Endothelial cell (in vitro differentiated cells): ENCODE measurements around the gene LDHAL6B. TPM values are rescaled to one million over a fixed set of nuclear protein-coding genes. Genes with fewer than 3 reads are reported as not detected.
A peak's percentile ranks its signal among the peaks of the same experiment; 100 is the strongest.

Source experiments
- DNase-seq: peaks from one replicate; pipeline ENCODE4 v3.0.0; 2021; ENCODE audit warnings: low spot score
- H3K27ac Mint-ChIP-seq: one replicate; pipeline ENCODE4 v1.8.0; 2021; ENCODE audit warnings: mixed read lengths, inconsistent platforms; ENCODE audit not compliant: unreplicated experiment
- H3K27me3 Mint-ChIP-seq: one replicate; pipeline ENCODE4 v1.8.0; 2021; ENCODE audit warnings: mild to moderate bottlenecking, moderate library complexity, mixed read lengths, inconsistent platforms; ENCODE audit not compliant: unreplicated experiment
- H3K36me3 Mint-ChIP-seq: one replicate; pipeline ENCODE4 v1.8.0; 2021; ENCODE audit warnings: mild to moderate bottlenecking, low read depth, mixed read lengths, inconsistent platforms; ENCODE audit not compliant: unreplicated experiment
- H3K4me1 Mint-ChIP-seq: one replicate; pipeline ENCODE4 v1.8.0; 2021; ENCODE audit warnings: mild to moderate bottlenecking, mixed read lengths, inconsistent platforms; ENCODE audit not compliant: unreplicated experiment
- H3K4me3 Mint-ChIP-seq: one replicate; pipeline ENCODE4 v1.8.0; 2021; ENCODE audit warnings: mild to moderate bottlenecking, mixed read lengths, inconsistent platforms; ENCODE audit not compliant: unreplicated experiment
- H3K9me3 Mint-ChIP-seq: one replicate; pipeline ENCODE4 v1.8.0; 2021; ENCODE audit warnings: mixed read lengths, inconsistent platforms; ENCODE audit not compliant: unreplicated experiment
- total RNA-seq: library from RNA; stranded (reverse); fragmentation: NEBNext Ultra II Directional; extraction: Animal tissue kit (Norgen Biotek cat#: 25700); gene quantifications from one replicate; pipeline ENCODE4 v1.2.1, GENCODE V29; 2021; ENCODE audit not compliant: unreplicated experiment
- TF ChIP-seq, protein P1 (sequence below): fragments of 200-600 bp; sonication (generic); IDR thresholded peaks from one replicate; pipeline ENCODE4 v1.5.0; 2021; ENCODE audit warnings: antibody characterized with exemption; ENCODE audit not compliant: unreplicated experiment

The LDHAL6B gene
- total RNA-seq, 1 donor from 2014 or later, result not detected

DNA sequence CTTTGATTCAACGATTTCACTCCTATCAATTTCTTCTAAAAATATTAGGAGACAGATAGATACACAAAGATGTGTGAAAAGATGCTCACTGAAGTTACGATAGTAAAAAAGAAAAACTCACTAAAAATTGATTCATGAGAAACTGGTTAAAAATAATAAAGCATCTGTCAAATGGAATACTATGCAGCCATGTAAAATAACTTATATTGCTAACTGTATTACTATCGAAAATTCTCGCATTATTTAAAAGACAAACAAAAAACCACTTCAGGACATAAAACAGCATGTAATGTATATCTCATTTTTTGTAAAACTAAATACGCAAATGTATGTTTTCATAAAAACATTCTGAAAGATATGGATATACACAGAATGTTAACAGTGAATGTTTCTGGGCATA, 33.4 kb upstream of the LDHAL6B start:
- H3K27me3 Mint-ChIP-seq, result peaks cover 2% of the 10 kb centered on the region
- DNase-seq, result no peak
- TF ChIP-seq, protein P1, sequence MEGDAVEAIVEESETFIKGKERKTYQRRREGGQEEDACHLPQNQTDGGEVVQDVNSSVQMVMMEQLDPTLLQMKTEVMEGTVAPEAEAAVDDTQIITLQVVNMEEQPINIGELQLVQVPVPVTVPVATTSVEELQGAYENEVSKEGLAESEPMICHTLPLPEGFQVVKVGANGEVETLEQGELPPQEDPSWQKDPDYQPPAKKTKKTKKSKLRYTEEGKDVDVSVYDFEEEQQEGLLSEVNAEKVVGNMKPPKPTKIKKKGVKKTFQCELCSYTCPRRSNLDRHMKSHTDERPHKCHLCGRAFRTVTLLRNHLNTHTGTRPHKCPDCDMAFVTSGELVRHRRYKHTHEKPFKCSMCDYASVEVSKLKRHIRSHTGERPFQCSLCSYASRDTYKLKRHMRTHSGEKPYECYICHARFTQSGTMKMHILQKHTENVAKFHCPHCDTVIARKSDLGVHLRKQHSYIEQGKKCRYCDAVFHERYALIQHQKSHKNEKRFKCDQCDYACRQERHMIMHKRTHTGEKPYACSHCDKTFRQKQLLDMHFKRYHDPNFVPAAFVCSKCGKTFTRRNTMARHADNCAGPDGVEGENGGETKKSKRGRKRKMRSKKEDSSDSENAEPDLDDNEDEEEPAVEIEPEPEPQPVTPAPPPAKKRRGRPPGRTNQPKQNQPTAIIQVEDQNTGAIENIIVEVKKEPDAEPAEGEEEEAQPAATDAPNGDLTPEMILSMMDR, result no peak
- H3K4me1 Mint-ChIP-seq, result peaks cover 34% of the 10 kb centered on the region
- no peak overlapping the region for H3K4me3 Mint-ChIP-seq
- H3K36me3 Mint-ChIP-seq, result peaks cover 40% of the 10 kb centered on the region
- H3K9me3 Mint-ChIP-seq, result no peaks in the 10 kb centered on the region
- no peak overlapping the region for H3K27ac Mint-ChIP-seq

DNA sequence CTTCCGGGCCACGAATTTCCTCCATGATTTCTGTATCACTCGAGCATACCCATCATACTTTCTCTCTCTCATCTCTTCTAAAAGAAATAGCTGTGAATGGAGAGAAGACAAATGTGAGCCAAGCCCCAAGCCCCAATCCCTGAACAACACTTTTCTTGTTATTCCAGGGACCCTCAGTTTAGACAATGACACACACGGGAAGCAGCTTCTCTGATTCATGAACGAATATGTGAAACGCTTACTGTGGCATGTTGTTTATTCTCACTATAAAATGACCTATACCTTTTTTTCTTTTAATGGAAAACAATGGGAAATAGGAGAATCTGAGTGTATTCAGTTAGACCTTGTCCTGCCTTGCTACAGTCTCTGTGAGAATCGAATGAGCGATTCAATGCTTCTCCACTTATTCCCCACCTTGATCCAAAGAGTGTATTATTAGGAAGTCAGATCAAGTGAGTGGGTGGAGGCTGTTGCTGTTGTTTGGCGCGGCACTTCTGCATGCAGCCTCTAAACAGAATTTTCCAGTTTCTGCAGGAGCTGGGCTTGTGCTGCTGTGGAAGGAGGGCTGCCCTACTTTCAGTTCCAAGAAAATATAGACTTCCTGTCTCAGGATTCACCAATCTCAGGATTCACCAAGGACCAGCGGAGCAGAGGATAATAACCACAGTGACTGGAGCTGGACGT, 32.4 kb upstream of the LDHAL6B start:
- H3K4me1 Mint-ChIP-seq, result peaks cover 29% of the 10 kb centered on the region
- no peak overlapping the region for H3K27ac Mint-ChIP-seq
- peaks cover 48% of the 10 kb centered on the region for H3K36me3 Mint-ChIP-seq
- no peaks in the 10 kb centered on the region for H3K9me3 Mint-ChIP-seq
- H3K4me3 Mint-ChIP-seq, result no peak overlapping the region
- TF ChIP-seq, protein P1, result no peak
- no peak for DNase-seq
- peaks cover 3% of the 10 kb centered on the region for H3K27me3 Mint-ChIP-seq

DNA sequence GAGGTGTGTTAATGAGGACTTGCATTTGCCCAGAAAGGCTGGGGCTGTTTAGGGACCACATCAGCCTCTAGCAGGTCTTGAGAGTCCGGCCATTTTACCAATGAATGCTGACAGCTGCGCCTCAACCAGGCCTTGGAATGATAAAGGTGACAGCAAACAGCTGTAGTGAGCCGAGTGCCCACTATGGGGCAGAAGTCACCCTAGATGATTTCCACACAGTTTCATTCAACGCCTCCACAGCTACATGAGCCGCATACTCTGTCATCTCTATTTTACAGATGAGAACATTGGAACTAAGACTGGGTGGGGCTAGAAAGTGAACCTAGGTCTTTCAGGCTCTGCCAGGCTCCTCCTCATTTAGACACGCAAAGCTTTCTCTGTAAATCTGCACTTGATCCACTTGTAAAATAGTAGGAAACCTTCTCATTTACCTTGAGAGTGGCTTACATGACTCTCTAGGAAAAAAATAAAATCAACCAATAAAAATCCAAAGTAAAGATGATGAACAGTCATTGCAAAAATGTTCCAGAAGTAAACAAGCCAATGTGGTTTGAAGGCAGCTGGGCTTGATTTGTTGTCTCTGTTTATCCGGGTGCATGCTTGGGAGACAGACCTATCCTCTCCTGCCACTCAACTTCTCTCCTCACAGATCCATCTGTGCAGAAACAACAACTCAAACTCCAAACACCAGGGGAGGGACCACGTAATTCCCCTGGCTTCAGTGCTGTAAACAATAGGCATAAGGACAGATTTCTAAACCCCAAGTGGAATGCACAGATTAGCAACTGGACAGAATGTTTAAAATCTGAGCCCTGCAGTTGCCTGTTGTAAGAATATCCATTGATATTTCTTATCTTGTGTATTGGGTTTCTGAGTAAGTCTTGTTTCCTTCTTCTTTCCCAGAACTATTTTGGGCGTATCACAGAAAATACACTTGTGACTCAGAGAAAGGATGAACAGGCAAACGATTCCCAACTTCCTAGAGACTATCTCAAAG, 31.5 kb upstream of the LDHAL6B start:
- Mint-ChIP-seq H3K27ac (peak overlapping the region; percentile 45), H3K9me3 (no peaks in the 10 kb centered on the region), H3K36me3 (peaks cover 55% of the 10 kb centered on the region), H3K27me3 (peaks cover 1% of the 10 kb centered on the region), H3K4me1 (peaks cover 24% of the 10 kb centered on the region), H3K4me3 (peak overlapping the region; percentile 6)
- DNase-seq, result peak; percentile 50
- TF ChIP-seq, protein P1, result peak; percentile 43

DNA sequence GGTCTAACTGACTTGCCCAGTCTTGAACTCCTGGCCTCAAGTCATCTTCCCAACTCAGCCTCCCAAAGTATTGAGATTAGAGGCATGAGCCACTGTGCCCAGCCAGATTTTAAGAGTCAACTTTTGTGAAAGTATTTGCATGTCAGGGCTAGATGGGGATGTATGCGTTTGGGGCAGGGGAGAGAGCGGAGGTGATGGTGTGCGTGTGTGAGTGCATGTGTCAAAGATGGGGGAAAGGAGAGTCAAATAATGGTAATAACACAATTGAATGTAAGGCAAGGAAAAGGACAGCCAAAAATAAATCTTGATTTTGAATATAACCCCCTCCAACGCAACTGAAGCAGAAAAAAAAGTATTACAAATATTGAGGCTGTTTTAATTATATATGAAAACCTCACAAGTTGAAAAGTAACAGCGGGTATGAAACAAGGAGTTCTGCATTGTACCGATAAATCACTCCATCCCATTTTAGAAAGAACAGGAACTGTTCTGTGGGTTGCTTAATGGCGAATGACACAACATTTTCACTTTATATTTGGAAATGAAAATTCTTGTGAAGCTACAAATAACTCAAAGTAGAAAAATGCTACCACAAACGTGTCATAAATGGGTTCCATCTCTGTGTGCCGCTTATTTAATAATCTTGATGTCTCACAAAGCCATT, 29.9 kb upstream of the LDHAL6B start:
- no peak overlapping the region for H3K4me3 Mint-ChIP-seq
- TF ChIP-seq, protein P1, result no peak
- no peak overlapping the region for H3K27ac Mint-ChIP-seq
- peaks cover 1% of the 10 kb centered on the region for H3K27me3 Mint-ChIP-seq
- peaks cover 4% of the 10 kb centered on the region for H3K9me3 Mint-ChIP-seq
- peaks cover 53% of the 10 kb centered on the region for H3K36me3 Mint-ChIP-seq
- peaks cover 29% of the 10 kb centered on the region for H3K4me1 Mint-ChIP-seq
- no peak for DNase-seq
